NCI-H526 (cell line): ENCODE results near the gene ENTPD2.
A peak's percentile ranks its signal among the peaks of the same experiment; 100 is the strongest.

Experiments
- DNase-seq, 2 experiments: peaks; one replicate each; lab custom pipeline; 2025; lab: John Stamatoyannopoulos, UW

ENTPD2 gene

DNA sequence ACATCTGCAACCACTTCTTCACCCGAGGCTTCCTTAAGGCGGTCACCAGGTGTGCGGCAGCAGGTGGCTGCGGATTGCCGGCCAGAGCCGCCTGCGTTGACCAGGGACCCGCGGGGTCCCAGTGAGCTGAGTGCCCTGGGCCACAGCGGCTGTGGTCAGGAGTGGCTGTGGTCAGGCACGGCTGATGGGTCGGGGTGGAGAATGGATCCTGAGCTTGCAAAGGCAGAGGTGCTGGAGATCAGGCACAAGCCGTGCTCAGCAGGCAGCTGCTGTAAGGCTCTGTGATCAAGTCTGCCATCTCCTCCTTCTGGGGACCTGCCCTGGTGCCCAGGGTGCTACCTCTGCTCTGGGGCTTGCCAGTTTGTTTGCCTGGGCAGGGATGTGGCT, 25.5 kb upstream of the ENTPD2 start:
- no peak for DNase-seq

DNA sequence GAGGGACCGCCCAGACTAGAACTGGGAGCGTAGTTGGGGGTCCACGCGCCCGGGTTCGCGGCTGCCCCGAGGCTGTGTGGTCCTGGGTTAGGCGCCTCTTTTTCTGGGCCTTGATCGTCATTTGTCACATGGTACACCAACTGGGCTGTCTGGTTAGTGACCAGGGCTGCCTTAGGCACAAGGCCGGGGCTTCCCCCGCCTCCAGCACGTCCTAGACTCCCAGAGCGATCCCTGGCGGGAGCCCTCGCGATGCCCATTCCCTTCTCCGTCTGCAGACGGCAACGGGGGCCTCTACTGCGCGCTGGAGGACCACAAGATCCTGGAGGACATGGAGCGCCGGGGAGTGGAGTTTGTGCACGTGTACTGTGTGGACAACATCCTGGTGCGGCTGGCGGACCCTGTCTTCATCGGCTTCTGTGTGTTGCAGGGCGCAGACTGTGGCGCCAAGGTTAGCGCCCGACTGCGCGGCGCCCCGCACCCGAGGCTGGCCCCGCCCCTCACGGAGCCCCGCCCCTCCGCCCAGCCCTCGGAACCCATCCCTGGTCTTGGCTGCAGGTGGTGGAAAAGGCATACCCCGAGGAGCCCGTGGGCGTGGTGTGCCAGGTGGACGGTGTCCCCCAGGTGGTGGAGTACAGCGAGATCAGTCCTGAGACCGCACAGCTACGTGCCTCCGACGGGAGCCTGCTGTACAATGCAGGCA, 25.0 kb upstream of the ENTPD2 start:
- DNase-seq, result peak in 1 of 2 experiments; percentile 51

DNA sequence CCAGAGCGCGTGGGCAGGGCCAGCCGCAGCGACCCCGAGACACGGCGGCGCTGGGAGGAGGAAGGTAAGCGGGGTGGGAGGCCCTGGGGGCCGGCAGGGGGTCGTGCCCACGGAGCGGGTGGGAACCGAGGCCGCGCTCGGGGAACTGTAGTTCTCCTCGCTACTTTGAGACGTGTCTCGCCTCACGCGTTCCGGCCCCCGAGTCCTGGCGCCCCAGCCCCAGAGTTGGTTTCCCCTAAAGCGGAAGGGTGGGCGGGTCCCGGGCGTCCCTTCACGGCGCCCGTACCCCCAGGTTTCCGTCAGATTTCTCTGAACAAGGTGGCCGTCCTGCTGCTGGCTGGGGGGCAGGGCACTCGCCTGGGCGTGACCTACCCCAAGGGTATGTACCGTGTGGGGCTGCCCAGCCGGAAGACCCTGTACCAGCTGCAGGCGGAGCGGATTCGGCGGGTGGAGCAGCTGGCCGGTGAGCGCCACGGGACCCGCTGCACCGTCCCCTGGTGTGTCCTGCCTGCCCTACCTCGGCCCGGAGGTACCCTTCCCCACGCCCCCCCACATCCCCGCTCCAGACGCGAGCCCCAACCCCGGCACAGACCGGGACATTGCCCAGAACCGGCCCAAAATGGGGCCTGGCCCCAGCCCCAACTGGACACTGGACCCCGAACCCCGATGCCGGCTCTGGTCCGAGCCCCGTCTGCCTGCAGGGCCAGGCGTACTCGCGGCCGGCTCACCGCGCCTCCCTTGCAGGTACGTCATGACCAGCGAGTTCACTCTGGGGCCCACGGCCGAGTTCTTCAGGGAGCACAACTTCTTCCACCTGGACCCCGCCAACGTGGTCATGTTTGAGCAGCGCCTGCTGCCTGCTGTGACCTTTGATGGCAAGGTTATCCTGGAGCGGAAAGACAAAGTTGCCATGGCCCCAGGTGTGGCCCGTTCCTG, 24.2 kb upstream of the ENTPD2 start:
- no peak for DNase-seq

DNA sequence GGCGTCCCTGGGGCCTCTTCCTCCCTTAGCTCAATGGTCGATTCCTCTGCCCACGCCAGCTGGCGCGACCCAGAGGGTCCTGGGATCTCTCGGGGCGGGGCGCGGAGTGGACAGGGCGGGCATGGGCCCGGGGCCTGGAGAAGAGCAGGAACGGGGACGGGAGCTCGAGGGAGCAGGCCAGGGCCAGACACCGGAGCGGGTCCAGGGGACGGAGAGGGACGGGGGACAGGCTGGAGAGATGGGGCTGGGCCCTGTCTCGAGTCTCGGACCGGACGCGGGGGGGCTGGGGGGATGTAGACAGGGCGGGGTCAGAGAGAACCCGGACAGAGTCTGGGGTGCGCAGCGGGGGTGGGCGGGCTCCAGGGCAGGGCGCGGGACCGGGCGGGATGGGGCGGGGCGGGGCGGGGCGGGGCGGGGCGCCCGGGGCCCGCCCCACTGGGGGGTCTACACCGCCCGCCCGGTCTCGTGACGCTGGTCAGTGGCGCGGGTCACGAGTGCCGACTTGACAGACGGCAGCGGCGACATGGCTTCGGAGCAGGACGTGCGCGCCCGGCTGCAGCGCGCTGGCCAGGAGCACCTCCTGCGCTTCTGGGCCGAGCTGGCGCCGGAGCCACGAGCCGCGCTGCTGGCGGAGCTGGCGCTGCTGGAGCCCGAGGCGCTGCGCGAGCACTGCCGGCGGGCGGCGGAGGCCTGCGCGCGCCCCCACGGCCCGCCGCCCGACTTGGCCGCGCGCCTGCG, 23.3 kb upstream of the ENTPD2 start, which contains the start of gene UAP1L1:
TSS of gene UAP1L1 (plus strand) at position 508 of the 738 bp plus-strand sequence. CDS start at position 524, 16 bp downstream.
- DNase-seq, result peak in 1 of 2 experiments; percentile 45

DNA sequence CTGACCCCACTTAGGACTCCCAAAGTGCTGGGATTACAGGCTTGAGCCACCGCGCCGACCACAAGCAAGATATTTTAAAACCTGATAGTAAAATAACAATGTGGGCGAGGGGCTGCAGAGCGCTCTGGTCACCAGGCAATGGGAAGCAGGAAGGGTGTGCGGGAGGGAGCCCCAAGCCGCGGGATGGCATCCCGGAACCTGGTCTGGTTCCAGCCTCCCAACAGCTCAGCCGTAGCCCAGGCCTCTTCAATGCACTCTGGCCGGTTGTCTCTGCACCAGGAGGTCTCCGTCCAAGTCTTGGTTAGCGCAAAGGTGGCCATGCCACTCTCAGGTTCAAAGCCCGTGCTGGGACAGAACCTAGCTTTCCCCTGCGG, 22.8 kb upstream of the ENTPD2 start:
- no peak for DNase-seq

DNA sequence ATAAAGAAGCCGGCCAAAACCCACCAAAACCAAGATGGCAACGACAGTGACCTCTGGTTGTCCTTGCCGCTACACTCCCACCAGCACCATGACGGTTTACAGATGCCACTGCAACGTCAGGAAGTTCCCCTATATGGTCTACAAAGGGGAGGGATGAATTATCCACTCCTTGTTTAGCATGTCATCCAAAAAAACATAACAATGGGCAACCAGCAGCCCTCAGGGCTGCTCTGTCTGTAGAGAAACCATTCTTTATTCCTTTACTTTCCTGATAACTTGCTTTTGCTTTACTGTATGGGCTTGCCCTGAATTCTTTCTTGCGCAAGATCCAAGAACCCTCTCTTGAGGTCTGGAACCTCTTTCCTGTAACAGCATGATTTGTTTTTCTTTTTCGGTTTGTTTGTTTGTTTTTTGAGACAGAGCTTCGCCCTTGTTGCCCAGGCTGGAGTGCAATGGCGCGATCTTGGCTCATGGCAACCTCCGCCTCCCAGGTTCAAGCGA, 21.5 kb upstream of the ENTPD2 start:
- DNase-seq, result no peak

DNA sequence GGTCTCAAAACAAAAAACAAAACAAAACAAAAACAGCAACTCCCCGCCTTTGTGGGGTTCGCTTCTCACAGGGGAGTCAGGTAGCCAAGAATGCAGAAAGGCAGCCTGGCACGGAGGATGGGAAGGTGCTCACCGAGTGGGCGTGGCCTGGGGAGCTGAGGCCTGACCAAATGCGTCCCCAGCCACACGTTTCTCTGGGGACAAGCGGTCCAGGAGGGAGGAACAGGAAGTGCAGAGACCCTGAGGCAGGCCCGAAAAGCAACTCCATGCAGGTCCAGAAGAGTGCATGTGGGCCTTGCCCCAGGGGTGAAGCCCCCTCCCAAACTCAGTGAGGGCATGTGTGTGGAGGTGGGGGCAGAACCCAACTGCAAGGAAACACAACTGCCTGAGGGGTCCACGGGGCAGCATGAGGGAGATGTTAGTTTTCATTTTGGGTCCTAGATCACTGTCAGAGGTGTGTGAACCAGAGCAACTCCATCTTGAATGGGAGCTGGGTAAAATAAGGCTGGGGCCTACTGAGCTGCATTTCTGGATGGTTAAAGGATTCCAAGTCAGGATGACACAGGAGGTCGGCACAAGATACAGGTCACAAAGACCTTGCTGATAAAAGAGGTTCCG, 20.9 kb upstream of the ENTPD2 start:
- no peak for DNase-seq

DNA sequence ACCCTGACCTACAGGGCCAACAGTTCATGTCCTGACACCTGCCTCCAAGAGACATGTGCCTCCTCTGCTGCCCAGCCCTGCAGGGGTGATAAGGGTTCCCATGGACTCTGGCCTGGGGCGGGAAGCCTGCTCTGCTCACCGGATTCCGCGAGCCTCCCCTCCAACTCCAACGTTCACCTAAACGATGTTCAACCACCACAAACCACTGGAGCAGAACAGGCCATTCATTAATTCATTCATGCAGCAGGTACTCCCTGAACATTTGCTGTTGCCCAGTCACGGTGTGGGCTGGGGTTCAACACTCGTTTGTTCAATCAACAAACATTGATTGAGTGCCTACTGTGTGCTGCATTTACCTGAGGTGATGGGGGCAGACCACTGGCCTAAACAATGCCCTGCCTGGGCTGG, 20.1 kb upstream of the ENTPD2 start:
- no peak for DNase-seq

DNA sequence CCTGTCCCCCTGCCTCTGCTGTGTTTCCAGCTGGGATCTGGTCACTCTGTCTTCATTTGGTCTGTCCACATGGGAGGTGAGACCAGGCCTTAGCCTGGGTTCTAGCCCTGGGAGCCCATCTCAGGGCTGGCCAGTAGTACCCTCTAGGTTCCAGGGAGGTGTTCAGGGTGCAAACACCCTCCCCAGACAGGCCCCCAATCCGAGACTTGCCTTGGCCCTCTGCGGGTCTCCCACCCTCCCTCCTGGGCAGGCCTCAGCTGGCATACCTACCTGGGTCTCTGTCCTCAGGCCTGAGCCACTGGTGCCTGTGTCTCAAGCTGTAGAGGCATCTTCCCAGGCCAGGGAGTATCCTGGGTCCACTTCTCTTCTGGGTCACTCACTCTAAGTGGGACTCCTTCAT, 17.4 kb upstream of the ENTPD2 start:
- no peak for DNase-seq

DNA sequence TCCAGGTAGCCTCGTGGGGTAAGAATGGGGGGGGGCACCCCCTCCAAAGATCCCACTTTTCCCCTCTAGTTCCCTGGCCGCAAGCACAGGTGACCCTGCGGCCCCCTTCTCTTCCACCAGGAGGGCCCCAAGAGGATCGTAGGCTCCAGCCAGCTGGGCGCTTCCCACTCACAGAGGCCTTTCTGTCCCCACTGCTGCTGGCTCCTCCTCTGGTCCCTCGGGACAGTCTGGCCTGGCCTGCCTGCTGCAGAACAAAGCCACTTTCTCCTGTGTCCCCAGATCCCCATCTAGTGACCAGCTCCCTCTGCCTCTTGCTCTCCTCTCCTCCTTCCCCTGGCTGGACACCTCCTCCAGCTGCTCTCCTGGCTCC, 17.0 kb upstream of the ENTPD2 start:
- DNase-seq, result peak in 1 of 2 experiments; percentile 81

DNA sequence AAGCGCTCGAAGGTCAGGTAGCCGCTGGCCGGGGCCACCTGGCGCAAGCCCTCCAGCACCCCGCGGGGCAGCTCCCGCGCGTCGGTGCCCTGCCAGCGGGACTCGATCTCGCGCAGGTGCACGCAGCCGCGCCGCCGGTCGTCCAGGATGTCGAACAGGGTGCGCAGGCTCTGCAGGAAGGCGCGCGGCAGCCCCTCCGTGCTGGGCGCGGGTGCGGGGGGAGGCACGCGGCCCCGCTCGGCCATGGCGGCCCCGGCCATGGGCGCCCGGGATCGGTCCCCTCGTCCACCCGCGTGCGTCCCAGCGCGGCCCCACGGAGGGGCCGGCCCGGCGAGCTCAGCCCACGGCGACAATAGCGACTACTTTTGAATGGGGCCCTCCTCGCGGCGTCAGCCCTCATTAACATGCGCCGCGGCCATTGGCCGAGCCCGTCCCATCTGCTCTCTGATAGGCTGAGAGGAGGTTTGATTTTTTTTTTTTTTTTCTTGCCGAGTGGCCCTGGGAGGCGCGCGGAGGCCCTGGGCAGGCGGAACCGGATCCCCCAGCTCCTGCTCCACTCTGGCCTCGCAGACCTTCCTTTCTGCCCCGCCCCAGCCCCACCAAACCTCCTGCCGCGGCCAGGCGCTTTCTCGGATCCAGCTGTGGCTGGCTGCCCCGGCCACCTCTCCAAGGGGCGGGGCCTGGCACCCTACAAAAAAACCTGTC, 16.5 kb upstream of the ENTPD2 start, which contains the start of gene SAPCD2:
TSS of gene SAPCD2 (minus strand) at position 357 of the 705 bp plus-strand sequence. CDS start at position 260, 97 bp downstream.
- DNase-seq, result peak; percentile 76 to 95

DNA sequence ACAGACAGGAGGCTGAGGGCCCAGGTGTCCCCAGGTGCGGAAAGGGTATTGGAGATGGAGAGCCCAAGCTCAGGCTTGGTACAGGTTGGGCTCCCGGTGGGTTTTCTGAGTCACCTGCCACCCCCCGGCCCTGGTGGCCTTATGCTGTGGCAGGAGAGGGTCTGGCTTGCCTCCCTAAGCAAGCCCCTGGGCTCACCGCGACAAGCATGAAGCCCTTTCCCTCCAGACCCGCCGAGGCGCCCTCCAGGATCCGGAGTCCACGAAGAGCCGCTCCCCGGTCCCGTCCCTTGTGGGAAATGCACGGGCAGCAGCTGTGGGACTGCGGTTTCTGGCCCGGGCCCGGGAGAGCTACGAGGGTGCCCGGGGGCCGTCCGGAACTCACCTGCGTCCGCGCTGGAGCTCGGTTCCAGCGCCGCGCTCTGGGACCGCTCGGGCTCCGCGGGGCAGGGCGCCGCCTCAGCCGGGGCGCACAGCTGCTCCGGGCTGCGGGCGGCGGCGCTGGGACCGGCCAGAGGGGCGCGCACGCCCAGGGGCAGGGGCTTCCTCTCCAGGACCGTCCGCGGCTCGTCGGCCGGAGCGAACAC, 15.7 kb upstream of the ENTPD2 start:
- DNase-seq, result peak in 1 of 2 experiments; percentile 41

DNA sequence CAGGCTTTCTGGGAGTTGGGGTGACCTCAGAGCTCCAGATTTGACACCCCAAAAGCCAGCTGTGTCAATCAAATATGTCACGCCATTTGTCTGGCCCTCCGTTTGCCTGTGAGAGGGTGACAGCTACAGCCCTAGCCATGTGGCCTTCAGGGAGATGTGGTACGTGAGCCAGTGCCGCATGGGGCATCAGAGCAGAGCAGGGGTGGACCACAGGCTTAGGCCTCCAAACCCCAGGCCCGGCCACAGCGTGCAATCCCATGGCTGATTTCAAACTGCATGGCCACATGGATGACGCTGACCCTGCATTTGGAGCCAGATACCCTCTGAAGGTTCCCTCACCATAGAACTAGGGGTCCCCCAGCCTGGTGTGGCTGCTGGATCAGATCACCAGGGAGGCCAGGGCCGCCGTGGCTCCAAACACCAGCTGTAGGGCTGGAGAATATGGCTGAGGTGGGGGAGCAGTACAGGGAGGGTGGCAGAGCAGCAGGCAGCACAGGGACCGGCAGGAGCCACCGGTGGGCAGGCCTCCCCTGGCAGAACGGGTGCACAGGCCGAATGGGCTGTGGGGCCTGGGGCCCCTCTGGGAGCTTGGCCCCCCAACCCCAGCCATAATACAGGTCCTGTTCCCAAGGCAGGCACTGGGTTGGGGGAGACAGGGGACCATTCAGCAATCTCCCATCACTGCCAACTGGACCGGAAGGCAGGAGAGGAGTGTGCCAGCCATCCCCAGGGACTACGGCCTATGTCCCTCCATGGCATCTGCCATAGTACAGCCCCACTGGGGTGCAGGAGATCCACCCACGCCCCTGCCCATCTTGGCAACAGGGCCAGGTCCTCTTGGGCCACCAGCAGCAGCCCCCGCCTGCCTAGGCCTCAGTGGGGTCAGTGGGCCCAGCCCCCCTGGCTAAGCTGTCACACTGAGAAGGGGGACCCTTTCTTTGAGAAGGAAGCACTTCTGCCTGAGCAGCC, 15.0 kb upstream of the ENTPD2 start:
- DNase-seq, result peak in 1 of 2 experiments; percentile 32

DNA sequence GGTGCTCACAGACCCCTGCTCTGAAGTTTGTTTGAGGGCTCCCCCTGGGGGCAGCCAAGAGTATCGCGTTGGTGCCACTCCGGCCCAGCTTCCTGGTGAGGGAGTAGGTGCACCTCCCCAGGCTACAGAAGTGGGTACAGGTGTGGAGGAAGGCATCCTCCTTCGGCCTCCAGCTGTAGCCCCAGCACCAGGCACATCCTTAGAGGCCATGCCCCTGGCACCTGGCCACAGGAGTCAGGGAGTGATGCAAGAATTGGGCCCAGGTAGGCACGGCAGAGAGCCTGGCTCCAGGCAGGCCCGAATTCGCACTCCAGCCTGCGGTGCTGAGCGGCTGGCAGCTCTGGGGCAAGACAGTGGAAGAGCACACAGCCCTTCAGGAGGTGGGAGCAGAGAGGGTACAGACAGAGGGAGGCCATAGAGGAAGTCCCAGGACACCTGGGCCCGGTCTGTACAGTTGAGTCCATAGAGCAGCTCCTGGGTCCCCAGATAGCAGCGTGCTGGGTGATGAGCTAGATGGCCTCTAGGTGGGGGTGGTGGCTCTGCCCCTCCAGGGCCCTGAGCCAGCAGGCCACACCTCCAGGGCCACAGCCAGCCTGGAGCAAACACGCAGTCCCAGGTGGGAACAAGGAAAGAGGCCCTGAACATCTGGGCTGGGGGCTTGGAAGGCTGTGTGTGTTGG, 14.1 kb upstream of the ENTPD2 start:
- DNase-seq, result peak; percentile 74 to 82

DNA sequence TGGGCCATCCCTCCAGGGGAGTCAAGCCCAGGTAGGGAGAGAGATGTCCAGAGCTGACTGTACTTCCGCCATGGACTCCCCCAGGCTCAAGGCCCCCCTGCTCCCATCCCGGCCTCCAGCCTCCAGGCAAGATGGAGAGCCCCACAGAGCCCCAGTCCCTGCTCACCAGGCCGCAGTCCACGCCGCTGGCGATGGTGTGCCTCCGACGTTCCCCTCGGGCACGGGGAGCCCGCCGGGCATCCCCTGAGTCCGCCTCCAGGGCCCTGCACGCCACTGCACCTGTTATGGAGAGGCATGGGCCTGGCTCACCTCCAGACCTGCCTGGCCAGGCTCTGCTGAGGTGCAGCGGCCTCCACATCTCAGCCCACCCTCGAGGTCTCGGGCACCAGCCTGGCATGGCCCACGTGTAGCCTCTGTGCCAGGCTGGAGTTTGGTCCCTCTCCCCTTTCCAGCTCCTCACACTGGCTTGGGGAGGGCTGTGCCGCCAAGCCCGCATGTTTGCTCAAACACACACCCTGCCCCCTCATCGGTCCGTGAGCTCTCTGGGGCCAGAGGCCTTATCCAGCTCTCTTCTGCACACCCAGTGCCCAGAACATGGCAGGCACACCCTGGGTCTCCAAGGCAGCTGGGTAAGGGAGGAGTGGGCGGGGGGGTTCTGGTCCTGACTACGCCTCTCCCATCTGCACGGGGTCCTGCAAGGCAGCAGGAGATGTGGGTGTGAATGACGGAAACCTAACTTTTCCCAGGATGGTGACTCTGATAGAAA, 12.4 kb upstream of the ENTPD2 start:
- DNase-seq, result no peak

DNA sequence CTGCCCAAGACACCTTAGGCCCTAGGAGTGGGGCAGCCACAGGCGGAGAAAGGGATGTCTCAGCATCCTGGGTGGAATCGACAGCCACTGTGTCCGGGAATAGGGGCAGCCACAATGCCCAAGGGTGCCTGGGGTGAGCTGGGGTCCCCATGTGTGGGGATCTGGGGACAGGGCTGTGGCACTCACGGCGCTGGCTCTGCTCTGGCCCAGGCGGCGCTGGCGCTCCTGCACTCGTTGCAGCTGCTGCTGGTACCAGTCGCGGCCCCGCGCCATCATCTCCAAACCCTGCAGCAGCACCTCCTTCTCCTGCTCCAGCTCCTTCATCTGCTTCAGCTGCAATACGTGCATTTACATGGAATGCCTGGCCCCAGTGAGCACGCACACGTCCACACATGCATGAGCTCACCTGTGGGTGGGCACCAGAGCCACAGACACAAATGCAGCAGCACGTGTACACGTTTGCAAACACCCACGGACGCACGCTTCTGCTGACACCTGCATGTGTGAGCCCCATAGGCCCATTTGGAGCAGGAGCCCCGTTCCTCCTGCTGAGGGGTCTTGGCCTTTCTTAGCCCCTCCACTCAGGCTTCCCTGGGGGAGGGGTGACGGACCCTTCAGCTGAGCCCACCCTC, 11.6 kb upstream of the ENTPD2 start:
- no peak for DNase-seq

DNA sequence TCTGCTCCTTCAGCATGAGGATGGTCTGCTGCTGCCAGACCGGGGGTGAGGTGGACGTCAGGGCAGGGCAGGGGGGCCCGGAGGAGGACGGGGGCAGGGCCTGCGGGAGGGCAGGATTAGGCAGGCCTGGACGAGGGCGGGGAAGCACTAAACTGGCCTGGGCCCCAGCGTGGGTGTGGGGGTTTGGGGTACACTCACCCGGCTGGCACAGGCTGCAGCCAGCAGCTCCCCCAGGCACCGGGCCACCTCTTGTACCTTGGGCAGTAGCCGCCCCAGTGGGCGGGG, 11.0 kb upstream of the ENTPD2 start:
- no peak for DNase-seq
